Measurements from ENCODE around the gene ATG9A.
A peak's percentile ranks its signal among the peaks of the same experiment; 100 is the strongest.
"Not testable (repeated sequence)": the region's sequence is repeated elsewhere in the genome, so short reads cannot be mapped to it uniquely, and the experiment has no call there.

Gene ATG9A, protein sequence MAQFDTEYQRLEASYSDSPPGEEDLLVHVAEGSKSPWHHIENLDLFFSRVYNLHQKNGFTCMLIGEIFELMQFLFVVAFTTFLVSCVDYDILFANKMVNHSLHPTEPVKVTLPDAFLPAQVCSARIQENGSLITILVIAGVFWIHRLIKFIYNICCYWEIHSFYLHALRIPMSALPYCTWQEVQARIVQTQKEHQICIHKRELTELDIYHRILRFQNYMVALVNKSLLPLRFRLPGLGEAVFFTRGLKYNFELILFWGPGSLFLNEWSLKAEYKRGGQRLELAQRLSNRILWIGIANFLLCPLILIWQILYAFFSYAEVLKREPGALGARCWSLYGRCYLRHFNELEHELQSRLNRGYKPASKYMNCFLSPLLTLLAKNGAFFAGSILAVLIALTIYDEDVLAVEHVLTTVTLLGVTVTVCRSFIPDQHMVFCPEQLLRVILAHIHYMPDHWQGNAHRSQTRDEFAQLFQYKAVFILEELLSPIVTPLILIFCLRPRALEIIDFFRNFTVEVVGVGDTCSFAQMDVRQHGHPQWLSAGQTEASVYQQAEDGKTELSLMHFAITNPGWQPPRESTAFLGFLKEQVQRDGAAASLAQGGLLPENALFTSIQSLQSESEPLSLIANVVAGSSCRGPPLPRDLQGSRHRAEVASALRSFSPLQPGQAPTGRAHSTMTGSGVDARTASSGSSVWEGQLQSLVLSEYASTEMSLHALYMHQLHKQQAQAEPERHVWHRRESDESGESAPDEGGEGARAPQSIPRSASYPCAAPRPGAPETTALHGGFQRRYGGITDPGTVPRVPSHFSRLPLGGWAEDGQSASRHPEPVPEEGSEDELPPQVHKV

DNA sequence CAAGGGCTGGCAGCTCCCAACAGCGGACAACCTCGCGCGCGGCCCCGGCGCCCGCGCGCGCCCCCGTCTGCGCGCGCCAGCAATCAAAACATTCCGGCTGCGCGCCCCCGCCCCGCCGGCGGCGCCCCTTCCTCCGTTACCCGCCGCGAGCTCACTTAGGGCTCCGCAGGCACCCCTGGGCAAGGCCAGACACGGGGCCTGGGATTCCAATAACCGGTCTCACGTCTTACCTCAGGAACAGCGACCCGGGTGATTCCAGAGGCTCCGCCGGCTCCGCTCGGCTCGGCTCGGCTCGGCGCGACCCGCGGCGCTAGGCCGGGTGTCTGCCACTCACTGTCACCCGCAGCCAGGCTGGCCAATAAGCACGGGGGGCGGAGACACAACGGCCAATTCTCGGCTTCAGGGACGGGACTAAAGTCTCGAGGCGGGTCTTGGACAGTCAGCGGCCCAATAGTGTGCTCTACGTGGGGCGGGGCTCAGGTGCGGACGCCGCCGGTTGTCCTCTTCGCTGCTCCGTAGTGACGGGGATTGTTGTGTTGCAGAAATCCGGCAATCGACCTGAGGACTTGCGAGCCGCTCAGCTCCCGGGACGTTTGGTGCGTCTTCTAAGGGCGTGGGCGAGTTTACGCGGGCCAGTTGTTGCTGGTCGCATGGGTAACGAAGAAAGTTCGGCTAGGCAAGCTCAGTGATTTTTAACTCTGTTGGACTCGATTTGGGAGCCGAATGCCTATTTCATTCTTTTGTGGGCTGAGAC is at the start of gene ATG9A, which contains the start of gene ANKZF1:
TSS of gene ATG9A (minus strand) at position 332 of the 754 bp plus-strand sequence. CDS start 1,612 bp downstream, outside the sequence.
TSS of gene ANKZF1 (plus strand) at position 502 of the 754 bp plus-strand sequence. CDS start 452 bp downstream, outside the sequence.
- peak; percentile 98 for DNase-seq

DNA sequence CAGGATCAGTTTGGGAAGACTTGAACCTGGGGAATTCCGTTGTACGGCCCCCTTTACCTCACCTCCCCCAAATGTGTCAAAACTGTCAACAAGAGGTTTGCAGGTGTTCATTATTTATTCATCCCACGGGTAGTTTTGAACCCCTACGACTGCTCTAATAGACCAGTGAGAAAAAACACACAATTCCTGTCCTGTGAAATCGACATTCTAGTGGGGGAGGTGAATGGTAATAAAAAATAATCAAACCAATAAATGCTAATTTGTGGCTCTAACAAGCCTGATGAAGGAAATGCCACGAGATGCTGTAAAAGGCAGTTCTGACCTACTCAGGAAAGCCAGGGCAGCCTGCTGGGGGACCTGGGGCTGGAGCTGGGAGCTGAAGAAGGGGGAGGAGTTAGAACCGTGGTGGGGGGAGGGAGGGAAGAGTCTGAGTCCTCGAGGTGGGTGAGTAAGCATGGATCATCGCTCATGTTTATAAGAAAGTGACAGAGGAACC is 49.3 kb upstream of the ATG9A start:
- DNase-seq = no peak

DNA sequence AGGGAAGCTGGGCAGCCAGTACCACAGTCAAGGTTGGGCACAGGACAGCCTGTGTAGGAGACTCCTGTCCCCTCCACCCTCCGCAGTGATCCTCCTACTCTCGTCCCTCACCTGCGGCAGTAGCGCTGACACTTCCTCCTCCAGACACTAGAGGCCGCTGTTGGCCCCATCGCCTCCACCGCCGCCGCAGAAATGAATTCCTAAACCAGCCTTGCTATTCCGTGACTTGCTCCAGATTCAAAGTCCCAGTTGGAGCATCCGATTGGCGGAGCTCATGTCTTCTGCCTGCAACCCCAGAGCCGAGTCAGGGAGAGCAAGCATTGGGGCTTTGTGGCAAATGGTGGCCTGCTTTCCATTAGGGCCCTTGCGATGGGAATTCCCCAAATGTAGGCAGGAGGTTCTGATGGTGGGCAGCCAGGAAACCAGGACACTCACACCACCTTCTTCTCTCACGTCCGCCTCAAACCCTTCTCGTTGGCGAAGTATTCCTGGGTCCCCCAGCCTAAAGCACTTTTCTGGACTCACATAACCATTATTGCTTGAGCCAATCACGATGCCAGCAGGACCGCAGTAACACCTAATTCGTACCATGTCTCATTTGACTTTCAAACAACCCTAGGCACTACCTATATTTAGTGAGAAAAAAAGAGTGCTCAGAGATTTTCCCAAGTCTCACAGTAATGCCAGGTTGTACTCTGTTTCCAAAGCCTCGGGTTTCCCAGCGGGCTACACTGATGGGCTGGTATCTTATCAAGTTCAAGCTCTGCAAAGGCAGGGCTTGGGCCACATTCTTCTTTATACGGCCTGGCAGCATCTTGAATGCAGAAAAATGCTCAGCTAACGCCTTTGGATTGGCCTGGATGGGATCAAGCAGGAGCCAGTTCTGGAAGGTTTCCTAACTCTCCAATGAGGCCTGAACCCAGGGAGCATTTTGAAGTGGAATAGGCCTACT is 48.5 kb upstream of the ATG9A start:
- DNase-seq = peak; percentile 73

DNA sequence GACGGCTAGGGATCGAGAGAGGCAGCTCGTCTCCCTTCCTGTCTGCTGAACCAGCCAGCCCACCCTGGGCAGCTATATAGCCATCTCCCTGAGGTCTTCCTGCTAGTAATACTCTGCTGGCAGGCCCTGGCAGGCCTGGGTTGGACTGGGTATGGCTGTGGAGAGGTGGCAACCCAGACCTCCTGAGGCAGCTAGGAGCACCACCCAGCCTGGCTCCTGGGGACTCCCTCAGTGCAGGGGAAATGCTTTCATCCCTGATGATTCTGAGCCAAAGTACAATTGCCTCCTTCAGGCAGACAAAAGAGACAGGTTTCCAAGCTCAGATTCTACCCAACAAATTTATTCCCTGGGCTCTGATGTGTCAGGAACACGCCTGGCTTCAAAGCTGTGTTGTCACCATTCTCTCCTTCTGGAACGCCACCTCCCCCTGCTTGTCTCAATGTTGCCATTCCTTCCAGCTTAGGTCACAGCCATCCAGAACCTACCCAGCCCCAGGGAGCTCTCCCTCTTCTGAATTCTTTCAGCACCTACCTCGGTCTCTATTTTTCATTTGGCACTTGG is 45.0 kb upstream of the ATG9A start:
- DNase-seq = no peak

DNA sequence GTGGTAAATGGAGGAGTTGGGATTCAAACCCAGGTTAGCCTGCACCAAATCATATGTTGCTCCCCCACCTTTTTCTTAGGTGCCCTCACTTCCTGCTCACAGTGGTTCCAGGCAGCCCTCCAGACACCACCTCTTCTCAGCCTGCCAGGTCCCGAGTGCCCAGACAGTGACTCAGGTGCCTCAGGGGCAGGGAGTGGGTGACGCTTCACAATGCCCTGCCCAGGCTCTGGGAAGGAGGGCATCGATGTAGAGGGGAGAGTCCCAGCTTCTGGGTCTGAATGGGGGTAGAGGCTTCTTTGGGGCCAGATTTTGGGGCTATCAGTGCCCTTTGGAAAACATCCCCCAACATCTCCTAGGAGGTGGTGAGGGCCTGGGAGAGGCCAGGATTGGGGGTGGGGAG is 44.5 kb upstream of the ATG9A start:
- DNase-seq = no peak

DNA sequence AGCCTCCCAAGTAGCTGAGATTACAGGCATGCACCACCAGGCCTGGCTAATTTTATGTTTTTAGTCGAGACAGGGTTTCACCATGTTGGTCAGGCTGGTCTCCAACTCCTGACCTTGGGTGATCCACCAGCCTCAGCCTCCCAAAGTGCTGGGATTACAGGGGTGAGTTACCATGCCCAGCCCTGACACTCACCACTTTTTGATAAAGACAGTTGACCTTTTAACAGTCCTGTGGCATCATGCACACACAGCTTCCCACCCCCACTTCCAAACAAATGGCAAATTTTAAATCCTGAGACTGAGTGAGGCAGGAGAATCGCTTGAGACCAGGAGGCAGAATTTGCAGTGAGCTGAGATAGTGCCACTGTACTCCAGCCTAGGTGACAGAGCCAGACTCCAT is 43.6 kb upstream of the ATG9A start:
- DNase-seq = no peak

DNA sequence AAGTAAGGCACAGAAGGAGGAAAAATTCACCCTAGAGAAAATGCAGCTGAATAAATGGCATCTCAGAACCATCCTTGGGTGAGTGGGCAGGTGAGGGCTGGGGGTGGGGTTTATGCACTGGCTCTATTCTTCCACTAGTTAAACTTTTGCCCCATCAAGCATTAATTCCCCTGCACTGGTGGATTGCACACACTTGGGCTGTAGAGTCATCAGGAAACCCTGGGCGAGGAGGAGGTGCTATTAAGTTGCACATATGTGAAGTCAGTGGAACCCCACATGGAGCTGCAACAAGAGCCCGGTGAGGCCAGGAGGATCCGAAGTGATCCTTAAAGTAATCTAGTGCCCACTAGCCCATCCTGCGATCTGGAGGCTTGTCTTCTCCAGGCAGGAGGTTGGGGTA is 42.9 kb upstream of the ATG9A start:
- no peak for DNase-seq

DNA sequence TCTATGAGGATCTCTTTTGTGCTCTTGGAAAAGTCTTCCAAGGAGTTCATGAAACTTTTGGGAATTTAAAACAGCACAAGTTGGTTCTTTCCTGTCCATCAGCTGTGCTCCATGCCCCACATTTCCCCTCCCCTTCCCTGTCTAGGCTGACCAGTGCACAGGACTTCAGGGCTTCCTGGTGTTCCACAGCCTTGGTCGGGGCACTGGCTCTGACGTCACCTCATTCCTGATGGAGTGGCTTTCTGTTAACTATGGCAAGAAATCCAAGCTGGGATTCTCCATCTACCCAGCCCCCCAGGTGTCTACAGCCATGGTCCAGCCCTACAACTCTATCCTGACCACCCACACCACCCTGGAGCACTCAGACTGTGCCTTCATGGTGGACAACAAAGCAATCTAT is 41.6 kb upstream of the ATG9A start:
- no peak for DNase-seq

DNA sequence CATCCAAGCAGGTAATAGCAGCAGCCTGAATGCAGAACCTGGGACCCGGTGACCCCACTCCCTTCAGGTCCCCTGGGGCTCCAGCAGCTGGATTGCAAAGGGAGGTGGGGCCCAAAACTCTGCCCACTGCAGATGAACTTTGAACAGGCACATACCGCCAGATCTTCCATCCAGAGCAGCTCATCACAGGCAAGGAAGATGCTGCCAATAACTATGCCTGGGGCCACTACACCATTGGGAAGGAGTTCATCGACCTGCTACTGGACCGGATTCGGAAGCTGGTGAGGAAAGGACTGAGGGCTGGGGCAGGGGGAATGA is 40.6 kb upstream of the ATG9A start:
- no peak for DNase-seq

DNA sequence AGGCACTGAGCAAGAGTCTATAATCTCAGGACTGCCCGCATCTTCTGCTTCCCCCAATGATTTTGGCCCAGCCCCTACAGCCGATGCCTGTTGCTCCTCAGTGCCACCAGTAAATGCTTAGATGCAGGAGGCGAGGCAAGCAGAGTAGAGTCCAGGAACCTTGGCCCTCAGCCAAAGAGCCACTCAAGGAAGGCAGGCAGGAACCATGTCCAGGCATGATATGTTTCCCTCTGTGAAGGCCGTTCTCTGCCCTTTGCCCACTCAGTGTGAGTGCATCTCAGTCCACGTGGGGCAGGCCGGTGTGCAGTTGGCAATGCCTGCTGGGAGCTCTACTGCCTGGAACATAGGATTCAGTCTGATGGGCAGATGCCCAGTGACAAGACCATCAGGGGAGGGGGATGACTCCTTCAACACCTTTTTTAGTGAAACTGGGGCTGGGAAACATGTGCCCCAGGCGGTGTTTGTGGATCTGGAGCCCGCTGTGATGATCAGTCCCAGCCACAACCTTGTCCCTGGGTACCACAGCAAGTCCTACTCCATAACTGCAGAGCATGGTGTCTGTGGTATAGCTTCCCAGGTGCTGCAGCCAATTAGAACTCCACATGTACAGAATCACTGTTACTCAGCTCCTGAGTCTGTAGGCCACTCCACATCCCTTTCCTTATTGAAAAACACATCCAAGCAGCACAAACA is 40.1 kb upstream of the ATG9A start:
- no peak for DNase-seq

DNA sequence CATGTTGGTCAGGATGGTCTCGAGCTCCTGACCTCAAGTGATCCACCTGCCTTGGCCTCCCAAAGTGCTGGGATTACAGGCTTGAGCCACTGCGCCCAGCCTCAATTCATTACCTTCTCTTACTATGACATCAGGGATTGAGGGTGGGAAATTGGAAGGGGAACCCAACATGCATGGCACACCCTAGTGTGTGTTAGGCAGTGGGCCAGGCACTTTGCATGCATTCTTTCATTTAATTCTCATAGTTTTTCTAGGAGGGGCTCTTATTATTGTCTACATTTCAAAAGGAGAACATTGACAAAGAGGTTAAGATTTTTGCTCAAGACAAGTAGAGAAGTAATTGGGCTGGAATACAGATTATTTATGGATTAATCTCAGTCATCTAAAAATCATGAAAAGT is 38.9 kb upstream of the ATG9A start:
- DNase-seq = no peak

DNA sequence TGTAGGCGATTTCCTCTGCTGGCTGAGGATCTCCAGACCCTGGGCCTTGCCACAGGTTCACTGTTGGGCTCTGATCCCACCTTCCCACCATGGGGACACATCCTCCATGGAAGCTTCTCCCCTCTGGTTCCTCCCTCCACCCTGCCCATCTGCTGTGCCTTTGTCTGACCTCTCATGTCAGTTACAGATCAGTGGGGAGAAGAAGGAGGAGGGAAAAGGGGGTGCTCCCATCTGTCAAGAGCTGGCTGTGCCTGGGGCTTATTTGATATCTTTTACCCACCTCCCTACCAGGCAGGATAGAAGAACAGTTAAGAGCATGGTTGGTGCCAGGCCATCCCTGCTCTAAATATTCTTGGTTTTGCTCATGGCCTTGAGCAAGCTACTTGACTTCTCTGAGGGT is 37.5 kb upstream of the ATG9A start:
- no peak for DNase-seq

DNA sequence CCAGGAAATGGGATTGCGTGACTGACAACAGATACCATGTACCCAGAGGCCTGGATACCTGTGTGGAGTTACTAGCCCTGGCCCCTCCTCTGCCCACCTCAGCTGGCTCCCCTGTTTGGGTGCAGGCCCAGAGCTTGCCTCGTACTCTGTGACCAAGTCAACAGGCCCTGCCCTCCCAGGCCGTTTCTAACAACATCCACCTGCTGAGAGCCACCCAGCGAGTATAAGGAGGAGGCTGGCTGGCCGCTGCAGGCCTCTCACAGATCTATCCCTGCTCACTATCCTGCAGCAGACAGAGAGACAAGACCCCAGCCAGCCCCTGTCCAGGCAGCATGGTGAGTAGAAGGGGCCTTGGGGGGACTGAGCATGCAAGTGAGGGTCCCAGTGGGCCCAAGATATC is 36.8 kb upstream of the ATG9A start:
- no peak for DNase-seq

DNA sequence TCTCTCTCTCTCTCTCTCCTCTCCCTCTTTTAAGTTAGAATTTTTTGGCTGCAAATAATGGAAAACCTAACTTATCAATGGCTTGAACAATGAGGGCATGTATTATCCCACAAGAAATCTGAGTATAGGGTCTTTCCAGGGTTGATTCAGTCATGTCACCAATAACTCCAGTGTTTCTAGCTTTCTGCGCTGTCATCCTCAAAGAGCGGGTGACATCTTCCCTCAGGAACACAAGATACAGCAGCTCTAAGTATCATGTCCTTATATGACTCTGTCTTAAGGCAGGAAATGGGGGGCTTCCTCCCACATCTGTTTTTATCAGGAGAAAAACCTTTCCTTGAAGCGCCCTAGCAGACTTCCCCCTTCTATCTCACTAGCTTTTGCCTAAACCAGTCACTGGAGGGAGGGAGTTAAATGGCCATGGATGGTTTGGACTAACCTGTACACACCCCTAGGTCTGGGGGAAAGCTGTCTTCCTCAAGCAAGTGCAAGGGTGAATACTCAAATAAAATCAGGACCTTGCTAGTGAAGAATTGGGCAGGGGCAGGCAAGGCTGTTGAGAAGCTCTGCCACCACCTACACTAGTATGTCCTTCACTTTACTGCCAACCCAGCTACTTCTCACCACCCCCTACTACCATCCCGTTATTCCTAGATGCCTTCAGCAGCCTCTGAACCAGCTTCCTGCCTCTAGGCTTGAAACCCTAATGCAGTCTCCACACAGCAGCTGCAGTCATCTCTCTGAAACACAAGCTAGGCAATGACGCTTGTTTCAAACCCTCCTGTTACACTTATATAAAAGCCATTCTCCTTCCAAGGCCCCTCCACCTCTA is 31.8 kb upstream of the ATG9A start:
- DNase-seq = no peak

DNA sequence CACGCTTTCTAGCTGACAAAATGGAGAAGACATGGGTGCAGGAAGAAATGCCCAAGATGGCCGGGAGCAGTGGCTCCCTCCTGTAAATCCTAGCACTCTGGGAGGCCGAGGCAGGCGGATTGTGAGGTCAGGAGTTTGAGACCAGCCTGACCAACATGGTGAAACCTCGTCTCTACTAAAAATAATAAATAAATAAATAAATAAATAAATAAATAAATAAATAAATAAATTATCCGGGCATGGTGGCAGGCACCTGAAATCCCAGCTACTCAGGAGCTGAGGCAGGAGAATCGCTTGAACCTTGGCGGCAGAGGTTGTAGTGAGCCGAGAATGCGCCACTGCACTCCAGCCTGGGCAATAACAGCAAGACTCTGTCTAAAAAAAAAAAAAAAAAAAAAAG is 29.5 kb upstream of the ATG9A start:
- DNase-seq = not testable (repeated sequence)

DNA sequence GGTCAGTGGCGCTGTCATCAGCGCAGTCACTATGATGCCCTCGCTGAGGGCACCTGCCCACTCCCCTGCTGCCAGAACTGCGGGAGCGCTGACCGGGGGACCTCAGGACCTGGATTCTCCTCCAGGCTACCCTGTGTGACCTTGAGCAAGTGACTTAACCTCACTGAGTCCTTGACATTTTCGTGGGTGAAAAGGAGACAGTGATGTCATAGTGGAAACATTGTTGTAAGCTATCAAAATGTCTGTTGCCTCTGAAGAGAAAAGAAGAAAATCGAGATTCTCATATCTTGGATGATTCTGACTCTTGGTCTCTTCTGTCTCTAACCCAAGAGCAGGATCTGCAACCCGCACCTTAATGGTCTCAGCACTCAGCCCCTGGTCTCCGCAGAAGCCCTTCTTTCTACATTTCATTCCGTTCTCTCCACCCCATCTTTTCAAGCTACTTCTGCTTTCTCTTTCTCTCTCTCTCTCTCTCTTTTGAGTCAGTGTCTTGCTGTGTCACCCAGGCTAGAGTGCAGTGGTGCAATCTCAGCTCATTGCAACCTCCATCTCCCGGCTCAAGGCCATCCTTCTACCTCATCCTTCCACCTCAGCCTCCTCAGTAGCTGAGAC is 25.3 kb upstream of the ATG9A start:
- no peak for DNase-seq

DNA sequence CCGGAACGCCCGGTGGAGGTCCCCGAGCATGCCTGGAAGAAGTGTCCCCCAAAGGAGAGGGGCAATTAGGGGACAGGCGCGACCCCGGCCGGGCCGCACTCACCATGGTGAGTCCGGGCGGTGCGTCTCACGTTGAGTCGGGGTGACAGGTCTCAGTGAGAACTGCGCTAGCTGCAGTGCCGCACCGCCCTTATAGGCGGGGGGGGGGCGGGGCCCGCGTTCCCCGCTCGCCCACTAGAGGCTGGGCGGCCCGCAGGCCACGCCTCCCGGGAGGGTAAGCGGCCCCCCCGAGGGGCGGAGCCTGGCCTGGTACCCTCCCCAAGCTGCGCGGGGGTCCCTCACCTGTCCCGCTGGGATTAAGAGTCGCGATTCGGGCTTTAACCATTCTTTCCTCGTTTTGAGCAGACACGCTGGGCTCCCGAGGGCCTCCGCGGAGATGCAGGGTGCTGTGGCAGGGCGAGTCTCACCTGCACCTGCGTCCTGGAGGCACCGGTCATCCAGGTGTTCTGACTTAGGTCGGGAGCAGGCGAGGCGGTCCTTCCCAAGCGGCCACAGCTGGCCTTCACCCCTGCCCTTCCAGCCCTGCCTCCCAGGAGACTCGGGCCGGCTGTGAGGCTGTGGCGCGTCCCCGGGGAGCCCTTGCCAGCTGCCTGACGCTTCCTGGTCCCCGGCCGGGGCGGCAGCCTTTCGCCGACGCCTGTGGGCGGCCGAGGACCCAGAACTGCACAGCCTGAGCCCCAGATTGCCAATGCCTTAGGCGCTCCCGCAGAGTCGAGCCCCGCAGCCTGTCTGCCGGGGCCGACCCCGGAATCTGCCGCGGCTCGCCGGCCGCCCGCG is 24.5 kb upstream of the ATG9A start, which contains the start of gene TUBA4A:
TSS of gene TUBA4A (minus strand) at position 166 of the 837 bp plus-strand sequence. CDS start at position 106, 60 bp downstream.
- peak; percentile 60 for DNase-seq
